Ascending aorta (tissue), 2 donors: Measurements from ENCODE around the gene ANKRD31. TPM values are rescaled to one million over a fixed set of nuclear protein-coding genes. Genes with fewer than 3 reads are reported as not detected.

ENCODE experiments used
- DNase-seq, 2 donors: peaks; one replicate each; pipeline ENCODE4 v3.0.0-alpha.2; 2019; ENCODE audit warnings: low spot score in 2 of 2
- H3K27ac ChIP-seq, 2 donors: fragments of 200-600 bp; sonication (generic); one replicate each; pipeline ENCODE4 v1.5.1; 2016 to 2017; ENCODE audit warnings: mild to moderate bottlenecking in 1 of 2
- H3K27me3 ChIP-seq: fragments of 200-600 bp; sonication (generic); one replicate; pipeline ENCODE4 v1.5.1; 2017
- H3K36me3 ChIP-seq, 2 donors: fragments of 200-600 bp; sonication (generic); one replicate each; pipeline ENCODE4 v1.5.1; 2016
- H3K4me1 ChIP-seq, 2 donors: fragments of 200-600 bp; sonication (generic); one replicate each; pipeline ENCODE4 v1.5.1; 2016 to 2017; ENCODE audit warnings: mild to moderate bottlenecking in 1 of 2
- H3K4me3 ChIP-seq, 2 donors: fragments of 200-600 bp; sonication (generic); one replicate each; pipeline ENCODE4 v1.5.1; 2016 to 2017; ENCODE audit warnings: mild to moderate bottlenecking in 1 of 2
- H3K9me3 ChIP-seq, 2 donors: fragments of 200-600 bp; sonication (generic); one replicate each; pipeline ENCODE4 v1.5.1; 2016
- CTCF ChIP-seq, 3 experiments: fragments of 200-600 bp in 2 of 3; fragments of 450-650 bp in 1 of 3; sonication (generic) in 2 of 3; IDR thresholded peaks; one replicate each; pipeline ENCODE4 v1.5.1; 2016 to 2019; ENCODE audit warnings: antibody characterized with exemption in 3 of 3, mild to moderate bottlenecking in 1 of 3, moderate library complexity in 1 of 3
- intact Hi-C: fragments of 100-400 bp; cut with DNase I; formaldehyde crosslinking; loops from one replicate; pipeline ENCODE4 v1.15.1; 2023
- total RNA-seq: library from RNA; depleted of rRNA; stranded (reverse); fragments of >200 nt; gene quantifications from one replicate; pipeline ENCODE4 v1.1.0, GENCODE V29; 2016

Gene ANKRD31
- total RNA-seq, 1 donor from 2014 or later = not detected

- no peak for TF ChIP-seq CTCF (IDR thresholded peaks at IDR 0.05)
- Histone ChIP-seq H3K4me3 (no peak overlapping the region), H3K27me3 (no peaks in the 10 kb centered on the region), H3K27ac (no peak overlapping the region), H3K36me3 (peaks cover 0 to 6% of the 10 kb centered on the region in 2 donors), H3K4me1 (peaks cover 4 to 15% of the 10 kb centered on the region in 2 donors), H3K9me3 (no peaks in the 10 kb centered on the region)
- no peak for DNase-seq
- intact Hi-C loops = no loop called here
These were observed 190.1 kb downstream of the ANKRD31 start for GRCh38 chr5:75046366-75047142.

- Histone ChIP-seq H3K27me3 (no peaks in the 10 kb centered on the region), H3K36me3 (peaks cover 0 to 6% of the 10 kb centered on the region in 2 donors), H3K4me3 (no peak overlapping the region), H3K4me1 (peaks cover 4 to 5% of the 10 kb centered on the region in 2 donors), H3K27ac (no peak overlapping the region), H3K9me3 (no peaks in the 10 kb centered on the region)
- no peak for TF ChIP-seq CTCF (IDR thresholded peaks at IDR 0.05)
- intact Hi-C loops = no loop called here
- DNase-seq = no peak
These were observed 191.6 kb downstream of the ANKRD31 start for GRCh38 chr5:75045071-75045470.

GRCh38 chr5:75044406-75044805 lies 192.3 kb downstream of the ANKRD31 start:
- DNase-seq = no peak
- no peaks in the 10 kb centered on the region for H3K27me3 ChIP-seq
- no peak overlapping the region for H3K4me3 ChIP-seq
- no peak overlapping the region for H3K27ac ChIP-seq
- TF ChIP-seq CTCF (IDR thresholded peaks at IDR 0.05) = no peak
- H3K9me3 ChIP-seq = no peaks in the 10 kb centered on the region
- H3K36me3 ChIP-seq = peaks cover 0 to 6% of the 10 kb centered on the region in 2 donors
- H3K4me1 ChIP-seq = peaks cover under 1 to 2% of the 10 kb centered on the region in 2 donors
- intact Hi-C loops = no loop called here

GRCh38 chr5:75043633-75044264 lies 192.9 kb downstream of the ANKRD31 start:
- H3K9me3 ChIP-seq = no peaks in the 10 kb centered on the region
- DNase-seq = no peak
- no peaks in the 10 kb centered on the region for H3K4me1 ChIP-seq
- no peak overlapping the region for H3K27ac ChIP-seq
- peaks cover 0 to 6% of the 10 kb centered on the region in 2 donors for H3K36me3 ChIP-seq
- TF ChIP-seq CTCF (IDR thresholded peaks at IDR 0.05) = no peak
- H3K27me3 ChIP-seq = no peaks in the 10 kb centered on the region
- intact Hi-C loops = no loop called here
- no peak overlapping the region for H3K4me3 ChIP-seq

GRCh38 chr5:75042522-75042921 lies 194.2 kb downstream of the ANKRD31 start:
- TF ChIP-seq CTCF (IDR thresholded peaks at IDR 0.05) = no peak

More at GRCh38 chr5:75042522-75042921, 194.2 kb downstream of the ANKRD31 start:
- Histone ChIP-seq H3K27ac (no peak overlapping the region), H3K9me3 (no peaks in the 10 kb centered on the region), H3K4me1 (no peaks in the 10 kb centered on the region), H3K27me3 (no peaks in the 10 kb centered on the region), H3K4me3 (no peak overlapping the region), H3K36me3 (peaks cover 0 to 6% of the 10 kb centered on the region in 2 donors)
- intact Hi-C loops = no loop called here
- no peak for DNase-seq
